MM.1S (cell line): Measurements from ENCODE around the gene CENPE.

Source experiments
- DNase-seq: peaks from one replicate; pipeline ENCODE4 v3.0.0-alpha.2; 2015
- H2AFZ ChIP-seq: fragments of 300-600 bp; sonication (generic); 2 replicates; pipeline ENCODE4 v1.6.0; 2016; ENCODE audit warnings: antibody characterized with exemption, low read length
- H3F3A ChIP-seq: fragments of 300-600 bp; sonication (generic); 2 replicates; pipeline ENCODE4 v1.6.1; 2016; ENCODE audit warnings: mild to moderate bottlenecking, antibody characterized with exemption, low read length, moderate library complexity, mixed read lengths; ENCODE audit not compliant: insufficient read depth
- H3K27ac ChIP-seq: fragments of 300-600 bp; sonication (generic); 2 replicates; pipeline ENCODE4 v1.5.1; 2016; ENCODE audit warnings: mild to moderate bottlenecking, low read length
- H3K27me3 ChIP-seq: fragments of 300-600 bp; sonication (generic); replicated peaks from 2 replicates; pipeline ENCODE4 v1.6.0; 2016; ENCODE audit warnings: low read length; ENCODE audit not compliant: insufficient read depth
- H3K36me3 ChIP-seq: fragments of 300-600 bp; sonication (generic); replicated peaks from 2 replicates; pipeline ENCODE4 v1.6.1; 2016; ENCODE audit warnings: mild to moderate bottlenecking, low read length, mixed read lengths; ENCODE audit not compliant: insufficient read depth
- H3K4me1 ChIP-seq: fragments of 300-600 bp; sonication (generic); 2 replicates; pipeline ENCODE4 v1.6.1; 2016; ENCODE audit warnings: low read length, mixed read lengths
- H3K4me2 ChIP-seq: fragments of 300-600 bp; sonication (generic); 2 replicates; pipeline ENCODE4 v1.6.0; 2016; ENCODE audit warnings: low read depth, low read length
- H3K4me3 ChIP-seq: fragments of 300-600 bp; sonication (generic); 2 replicates; pipeline ENCODE4 v1.5.1; 2016; ENCODE audit warnings: low read length, mixed read lengths
- H3K79me2 ChIP-seq: fragments of 300-600 bp; sonication (generic); 2 replicates; pipeline ENCODE4 v1.6.1; 2016; ENCODE audit warnings: mixed run types, low read length, mixed read lengths
- H3K9ac ChIP-seq: fragments of 300-600 bp; sonication (generic); 2 replicates; pipeline ENCODE4 v1.6.1; 2016; ENCODE audit warnings: low read length, mixed read lengths
- H3K9me2 ChIP-seq: fragments of 300-600 bp; sonication (generic); replicated peaks from 2 replicates; pipeline ENCODE4 v1.6.1; 2016; ENCODE audit warnings: mild to moderate bottlenecking, low read length, mixed read lengths; ENCODE audit not compliant: insufficient read depth
- H3K9me3 ChIP-seq: fragments of 300-600 bp; sonication (generic); replicated peaks from 2 replicates; pipeline ENCODE4 v1.6.1; 2016; ENCODE audit warnings: mild to moderate bottlenecking, low read length, mixed read lengths; ENCODE audit not compliant: insufficient read depth
- H4K20me1 ChIP-seq: fragments of 300-600 bp; sonication (generic); 2 replicates; pipeline ENCODE4 v1.6.1; 2016; ENCODE audit warnings: mild to moderate bottlenecking, low read length, moderate library complexity, mixed read lengths; ENCODE audit not compliant: insufficient read depth
- EZH2 ChIP-seq: fragments of 300-600 bp; sonication (generic); optimal IDR thresholded peaks from 2 replicates; pipeline ENCODE3; 2017; ENCODE audit warnings: low read depth, mild to moderate bottlenecking, antibody characterized with exemption, low read length, mixed read lengths
- EZH2phosphoT487 ChIP-seq: fragments of 300-600 bp; sonication (generic); IDR thresholded peaks from 2 replicates; pipeline ENCODE4 v1.6.1; 2018; ENCODE audit warnings: antibody characterized with exemption, low read length
- TF ChIP-seq, protein P1 (sequence below): fragments of 300-600 bp; sonication (generic); IDR thresholded peaks from 2 replicates; pipeline ENCODE4 v1.5.1; 2016; ENCODE audit warnings: antibody characterized with exemption, low read length, mixed read lengths

Gene CENPE

GRCh38 chr4:103086551-103086950 lies 111.6 kb downstream of the CENPE start:
- no peaks in the 10 kb centered on the region for H3K36me3 ChIP-seq
- H3K4me2 ChIP-seq = no peak overlapping the region
- no peak overlapping the region for H2AFZ ChIP-seq
- no peaks in the 10 kb centered on the region for H3K79me2 ChIP-seq
- no peak for TF ChIP-seq EZH2phosphoT487
- no peak for TF ChIP-seq EZH2
- TF ChIP-seq, protein P1, sequence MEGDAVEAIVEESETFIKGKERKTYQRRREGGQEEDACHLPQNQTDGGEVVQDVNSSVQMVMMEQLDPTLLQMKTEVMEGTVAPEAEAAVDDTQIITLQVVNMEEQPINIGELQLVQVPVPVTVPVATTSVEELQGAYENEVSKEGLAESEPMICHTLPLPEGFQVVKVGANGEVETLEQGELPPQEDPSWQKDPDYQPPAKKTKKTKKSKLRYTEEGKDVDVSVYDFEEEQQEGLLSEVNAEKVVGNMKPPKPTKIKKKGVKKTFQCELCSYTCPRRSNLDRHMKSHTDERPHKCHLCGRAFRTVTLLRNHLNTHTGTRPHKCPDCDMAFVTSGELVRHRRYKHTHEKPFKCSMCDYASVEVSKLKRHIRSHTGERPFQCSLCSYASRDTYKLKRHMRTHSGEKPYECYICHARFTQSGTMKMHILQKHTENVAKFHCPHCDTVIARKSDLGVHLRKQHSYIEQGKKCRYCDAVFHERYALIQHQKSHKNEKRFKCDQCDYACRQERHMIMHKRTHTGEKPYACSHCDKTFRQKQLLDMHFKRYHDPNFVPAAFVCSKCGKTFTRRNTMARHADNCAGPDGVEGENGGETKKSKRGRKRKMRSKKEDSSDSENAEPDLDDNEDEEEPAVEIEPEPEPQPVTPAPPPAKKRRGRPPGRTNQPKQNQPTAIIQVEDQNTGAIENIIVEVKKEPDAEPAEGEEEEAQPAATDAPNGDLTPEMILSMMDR = no peak
- no peaks in the 10 kb centered on the region for H3K9me2 ChIP-seq
- no peaks in the 10 kb centered on the region for H3K27me3 ChIP-seq
- no peaks in the 10 kb centered on the region for H3F3A ChIP-seq
- no peaks in the 10 kb centered on the region for H4K20me1 ChIP-seq
- no peak overlapping the region for H3K4me3 ChIP-seq
- no peak overlapping the region for H3K27ac ChIP-seq
- H3K9ac ChIP-seq = no peak overlapping the region
- DNase-seq = no peak
- no peaks in the 10 kb centered on the region for H3K4me1 ChIP-seq
- H3K9me3 ChIP-seq = no peaks in the 10 kb centered on the region

DNA sequence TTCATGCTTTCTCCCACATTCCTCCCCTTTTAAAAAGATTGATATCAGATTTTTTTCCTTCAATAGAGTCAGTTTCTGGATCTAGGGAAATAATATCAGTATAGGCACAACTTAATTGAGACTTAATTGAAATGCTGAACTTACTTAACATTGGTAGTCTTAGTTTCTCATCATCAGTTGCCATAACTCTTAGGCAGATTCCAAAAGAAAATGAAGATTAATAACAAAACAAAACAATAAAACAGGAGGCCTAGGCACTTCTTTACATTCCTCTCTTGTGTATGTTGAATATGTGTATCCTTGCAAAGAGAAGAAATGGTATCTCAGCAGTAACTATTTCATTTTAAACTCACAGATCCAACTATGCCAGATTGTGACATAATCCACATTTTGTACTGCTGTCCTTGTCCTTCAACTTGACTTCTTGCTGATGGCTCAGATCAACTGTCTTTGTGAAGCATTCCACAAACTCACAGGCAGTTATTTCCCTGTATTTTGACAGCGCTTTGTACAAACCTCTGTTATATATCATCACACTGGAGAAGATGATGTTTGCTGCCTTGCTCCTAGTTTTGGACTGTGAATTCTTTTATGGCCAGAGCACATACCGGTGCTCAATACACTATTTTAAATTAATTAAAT lies 112.5 kb downstream of the CENPE start:
- Histone ChIP-seq H3K4me3 (no peak overlapping the region), H3K27me3 (no peaks in the 10 kb centered on the region), H3K4me1 (no peaks in the 10 kb centered on the region), H3K4me2 (no peak overlapping the region), H3K27ac (no peak overlapping the region), H2AFZ (no peak overlapping the region), H3K9me3 (no peaks in the 10 kb centered on the region), H3K9me2 (no peaks in the 10 kb centered on the region), H3K79me2 (no peaks in the 10 kb centered on the region), H3K9ac (no peak overlapping the region), H4K20me1 (no peaks in the 10 kb centered on the region), H3F3A (no peaks in the 10 kb centered on the region), H3K36me3 (no peaks in the 10 kb centered on the region)
- no peak for DNase-seq
- TF ChIP-seq, protein P1 = no peak
- no peak for TF ChIP-seq EZH2phosphoT487
- no peak for TF ChIP-seq EZH2

GRCh38 chr4:103079621-103080020 lies 118.5 kb downstream of the CENPE start:
- no peaks in the 10 kb centered on the region for H3K27me3 ChIP-seq
- TF ChIP-seq, protein P1 = no peak
- TF ChIP-seq EZH2 (no peak), EZH2phosphoT487 (no peak)
- H2AFZ ChIP-seq = no peak overlapping the region
- H3K9me3 ChIP-seq = no peaks in the 10 kb centered on the region
- no peak overlapping the region for H3K4me2 ChIP-seq
- no peaks in the 10 kb centered on the region for H3K9me2 ChIP-seq
- peaks cover 7% of the 10 kb centered on the region; the same call in 1 of the 2 replicates for H3K4me1 ChIP-seq
- peaks cover 21% of the 10 kb centered on the region for H3K79me2 ChIP-seq
- no peaks in the 10 kb centered on the region for H4K20me1 ChIP-seq
- H3K36me3 ChIP-seq = no peaks in the 10 kb centered on the region
- DNase-seq = no peak
- no peak overlapping the region for H3K27ac ChIP-seq
- no peak overlapping the region for H3K4me3 ChIP-seq
- H3K9ac ChIP-seq = no peak overlapping the region
- H3F3A ChIP-seq = peaks cover 23% of the 10 kb centered on the region
